H1 (cell line): ENCODE data around the gene EIF2B2. TPM values are rescaled to one million over a fixed set of nuclear protein-coding genes. Genes with fewer than 3 reads are reported as not detected.

Experiments used
- BCL11A ChIP-seq, 2 experiments: IDR thresholded peaks; one replicate each; pipeline ENCODE4 v1.6.1; 2011; ENCODE audit warnings: low read depth in 2 of 2, low read length in 2 of 2, mild to moderate bottlenecking in 2 of 2
- CBX5 ChIP-seq: fragments of 300-800, 300-1000 bp; sonication (generic); IDR thresholded peaks from 2 replicates; pipeline ENCODE4 v1.7.1; 2016; ENCODE audit warnings: antibody characterized with exemption, low read length, low read depth
- EGR1 ChIP-seq: IDR thresholded peaks from 2 replicates; pipeline ENCODE4 v1.6.1; 2011; ENCODE audit warnings: low read depth, low read length, borderline replicate concordance
- KDM4A ChIP-seq: IDR thresholded peaks from one replicate; pipeline ENCODE4 v1.7.1; 2012; ENCODE audit warnings: low read depth, mild to moderate bottlenecking, moderate library complexity, low read length, inconsistent platforms; ENCODE audit not compliant: severe bottlenecking
- RXRA ChIP-seq: IDR thresholded peaks from 2 replicates; pipeline ENCODE4 v1.6.1; 2011; ENCODE audit warnings: low read depth, mild to moderate bottlenecking, low read length, moderate library complexity; ENCODE audit not compliant: insufficient read depth
- TEAD4 ChIP-seq: IDR thresholded peaks from 2 replicates; pipeline ENCODE4 v1.6.1; 2012; ENCODE audit warnings: low read depth, low read length, inconsistent platforms, mixed read lengths
- polyA plus RNA-seq, 7 experiments: library from polyadenylated mRNA; depleted of rRNA in 3 of 7; stranded (reverse) in 5 of 7; unstranded in 2 of 7; fragments of >200 nt in 5 of 7; fragments of 200-250 nt in 2 of 7; gene quantifications; 1 replicate in 5 of 7; 2 replicates in 1 of 7; 4 replicates in 1 of 7; pipeline versions ENCODE4 v1.2.1 to v1.2.3, GENCODE V29; 2011 to 2013; ENCODE audit warnings: missing spikeins in 2 of 7, mixed read lengths in 2 of 7
- total RNA-seq: library from RNA; stranded (reverse); fragmentation: NEBNext Ultra II Directional; extraction: Animal tissue kit (Norgen Biotek cat#: 25700); gene quantifications from 2 replicates; pipeline ENCODE4 v1.2.1, GENCODE V29; 2021
- TF ChIP-seq, protein P1 (sequence below): fragments of 300-600 bp; sonication (generic); IDR thresholded peaks from 2 replicates; pipeline ENCODE4 v1.7.1; 2012; ENCODE audit warnings: low read length, moderate library complexity, mild to moderate bottlenecking, inconsistent platforms; ENCODE audit not compliant: insufficient replicate concordance
- TF ChIP-seq, protein P2 (sequence below), 3 experiments: IDR thresholded peaks; 1 replicate in 2 of 3; 2 replicates in 1 of 3; pipeline versions ENCODE4 v1.5.1 to v1.6.1; 2011; ENCODE audit warnings: low read length in 3 of 3, mild to moderate bottlenecking in 3 of 3, inconsistent platforms in 2 of 3, low read depth in 1 of 3, moderate library complexity in 1 of 3; ENCODE audit not compliant: insufficient read depth in 1 of 3; ENCODE audit errors: control extremely low read depth in 1 of 3

The EIF2B2 gene
- total and polyA plus RNA-seq, 2 of the 8 experiments (the other 6 are each of a cell fraction or from before 2014, with no cell fraction given): 42.6 to 79.9 TPM

DNA sequence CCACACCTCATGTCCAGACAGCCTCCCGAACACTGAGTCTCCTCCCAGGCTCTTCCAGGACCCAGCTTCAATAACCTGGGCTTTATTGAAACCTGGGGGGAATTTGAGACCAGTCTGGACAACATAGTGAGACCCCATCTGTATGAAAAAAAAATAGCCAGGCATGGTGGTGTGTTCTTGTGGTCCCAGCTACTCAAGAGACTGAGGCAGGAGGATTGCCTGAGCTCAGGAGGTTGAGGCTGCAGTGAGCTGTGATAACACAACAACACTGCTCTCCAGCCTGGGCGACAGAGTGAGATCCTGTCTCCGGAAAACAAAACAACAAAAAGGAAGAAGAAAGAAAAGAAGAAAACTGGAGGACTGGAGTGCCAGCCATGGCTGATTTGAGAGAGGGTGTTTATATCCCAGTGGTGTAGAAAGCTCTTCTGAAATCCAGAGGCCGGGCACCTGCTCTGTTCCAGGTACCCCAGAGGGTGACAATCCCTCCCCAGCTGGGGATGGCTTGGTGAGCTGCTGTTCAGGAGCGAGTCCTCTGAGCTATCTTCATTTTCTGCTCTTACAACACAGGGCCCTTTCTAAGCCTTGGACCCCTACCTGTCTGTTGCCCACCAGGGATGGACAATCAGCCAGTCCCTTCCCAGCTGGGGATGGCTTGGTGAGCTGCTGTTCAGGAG lies 41.3 kb upstream of the EIF2B2 start (continued):
- TF ChIP-seq, protein P1, sequence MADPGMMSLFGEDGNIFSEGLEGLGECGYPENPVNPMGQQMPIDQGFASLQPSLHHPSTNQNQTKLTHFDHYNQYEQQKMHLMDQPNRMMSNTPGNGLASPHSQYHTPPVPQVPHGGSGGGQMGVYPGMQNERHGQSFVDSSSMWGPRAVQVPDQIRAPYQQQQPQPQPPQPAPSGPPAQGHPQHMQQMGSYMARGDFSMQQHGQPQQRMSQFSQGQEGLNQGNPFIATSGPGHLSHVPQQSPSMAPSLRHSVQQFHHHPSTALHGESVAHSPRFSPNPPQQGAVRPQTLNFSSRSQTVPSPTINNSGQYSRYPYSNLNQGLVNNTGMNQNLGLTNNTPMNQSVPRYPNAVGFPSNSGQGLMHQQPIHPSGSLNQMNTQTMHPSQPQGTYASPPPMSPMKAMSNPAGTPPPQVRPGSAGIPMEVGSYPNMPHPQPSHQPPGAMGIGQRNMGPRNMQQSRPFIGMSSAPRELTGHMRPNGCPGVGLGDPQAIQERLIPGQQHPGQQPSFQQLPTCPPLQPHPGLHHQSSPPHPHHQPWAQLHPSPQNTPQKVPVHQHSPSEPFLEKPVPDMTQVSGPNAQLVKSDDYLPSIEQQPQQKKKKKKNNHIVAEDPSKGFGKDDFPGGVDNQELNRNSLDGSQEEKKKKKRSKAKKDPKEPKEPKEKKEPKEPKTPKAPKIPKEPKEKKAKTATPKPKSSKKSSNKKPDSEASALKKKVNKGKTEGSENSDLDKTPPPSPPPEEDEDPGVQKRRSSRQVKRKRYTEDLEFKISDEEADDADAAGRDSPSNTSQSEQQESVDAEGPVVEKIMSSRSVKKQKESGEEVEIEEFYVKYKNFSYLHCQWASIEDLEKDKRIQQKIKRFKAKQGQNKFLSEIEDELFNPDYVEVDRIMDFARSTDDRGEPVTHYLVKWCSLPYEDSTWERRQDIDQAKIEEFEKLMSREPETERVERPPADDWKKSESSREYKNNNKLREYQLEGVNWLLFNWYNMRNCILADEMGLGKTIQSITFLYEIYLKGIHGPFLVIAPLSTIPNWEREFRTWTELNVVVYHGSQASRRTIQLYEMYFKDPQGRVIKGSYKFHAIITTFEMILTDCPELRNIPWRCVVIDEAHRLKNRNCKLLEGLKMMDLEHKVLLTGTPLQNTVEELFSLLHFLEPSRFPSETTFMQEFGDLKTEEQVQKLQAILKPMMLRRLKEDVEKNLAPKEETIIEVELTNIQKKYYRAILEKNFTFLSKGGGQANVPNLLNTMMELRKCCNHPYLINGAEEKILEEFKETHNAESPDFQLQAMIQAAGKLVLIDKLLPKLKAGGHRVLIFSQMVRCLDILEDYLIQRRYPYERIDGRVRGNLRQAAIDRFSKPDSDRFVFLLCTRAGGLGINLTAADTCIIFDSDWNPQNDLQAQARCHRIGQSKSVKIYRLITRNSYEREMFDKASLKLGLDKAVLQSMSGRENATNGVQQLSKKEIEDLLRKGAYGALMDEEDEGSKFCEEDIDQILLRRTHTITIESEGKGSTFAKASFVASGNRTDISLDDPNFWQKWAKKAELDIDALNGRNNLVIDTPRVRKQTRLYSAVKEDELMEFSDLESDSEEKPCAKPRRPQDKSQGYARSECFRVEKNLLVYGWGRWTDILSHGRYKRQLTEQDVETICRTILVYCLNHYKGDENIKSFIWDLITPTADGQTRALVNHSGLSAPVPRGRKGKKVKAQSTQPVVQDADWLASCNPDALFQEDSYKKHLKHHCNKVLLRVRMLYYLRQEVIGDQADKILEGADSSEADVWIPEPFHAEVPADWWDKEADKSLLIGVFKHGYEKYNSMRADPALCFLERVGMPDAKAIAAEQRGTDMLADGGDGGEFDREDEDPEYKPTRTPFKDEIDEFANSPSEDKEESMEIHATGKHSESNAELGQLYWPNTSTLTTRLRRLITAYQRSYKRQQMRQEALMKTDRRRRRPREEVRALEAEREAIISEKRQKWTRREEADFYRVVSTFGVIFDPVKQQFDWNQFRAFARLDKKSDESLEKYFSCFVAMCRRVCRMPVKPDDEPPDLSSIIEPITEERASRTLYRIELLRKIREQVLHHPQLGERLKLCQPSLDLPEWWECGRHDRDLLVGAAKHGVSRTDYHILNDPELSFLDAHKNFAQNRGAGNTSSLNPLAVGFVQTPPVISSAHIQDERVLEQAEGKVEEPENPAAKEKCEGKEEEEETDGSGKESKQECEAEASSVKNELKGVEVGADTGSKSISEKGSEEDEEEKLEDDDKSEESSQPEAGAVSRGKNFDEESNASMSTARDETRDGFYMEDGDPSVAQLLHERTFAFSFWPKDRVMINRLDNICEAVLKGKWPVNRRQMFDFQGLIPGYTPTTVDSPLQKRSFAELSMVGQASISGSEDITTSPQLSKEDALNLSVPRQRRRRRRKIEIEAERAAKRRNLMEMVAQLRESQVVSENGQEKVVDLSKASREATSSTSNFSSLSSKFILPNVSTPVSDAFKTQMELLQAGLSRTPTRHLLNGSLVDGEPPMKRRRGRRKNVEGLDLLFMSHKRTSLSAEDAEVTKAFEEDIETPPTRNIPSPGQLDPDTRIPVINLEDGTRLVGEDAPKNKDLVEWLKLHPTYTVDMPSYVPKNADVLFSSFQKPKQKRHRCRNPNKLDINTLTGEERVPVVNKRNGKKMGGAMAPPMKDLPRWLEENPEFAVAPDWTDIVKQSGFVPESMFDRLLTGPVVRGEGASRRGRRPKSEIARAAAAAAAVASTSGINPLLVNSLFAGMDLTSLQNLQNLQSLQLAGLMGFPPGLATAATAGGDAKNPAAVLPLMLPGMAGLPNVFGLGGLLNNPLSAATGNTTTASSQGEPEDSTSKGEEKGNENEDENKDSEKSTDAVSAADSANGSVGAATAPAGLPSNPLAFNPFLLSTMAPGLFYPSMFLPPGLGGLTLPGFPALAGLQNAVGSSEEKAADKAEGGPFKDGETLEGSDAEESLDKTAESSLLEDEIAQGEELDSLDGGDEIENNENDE: no peak
- TF ChIP-seq KDM4A (no peak), BCL11A (IDR thresholded peaks at IDR 0.05; ENCODE audit: low read depth in 2 of 2, low read length in 2 of 2) (no peak), CBX5 (no peak), TEAD4 (no peak), EGR1 (no peak), RXRA (no peak)
- TF ChIP-seq, protein P2, sequence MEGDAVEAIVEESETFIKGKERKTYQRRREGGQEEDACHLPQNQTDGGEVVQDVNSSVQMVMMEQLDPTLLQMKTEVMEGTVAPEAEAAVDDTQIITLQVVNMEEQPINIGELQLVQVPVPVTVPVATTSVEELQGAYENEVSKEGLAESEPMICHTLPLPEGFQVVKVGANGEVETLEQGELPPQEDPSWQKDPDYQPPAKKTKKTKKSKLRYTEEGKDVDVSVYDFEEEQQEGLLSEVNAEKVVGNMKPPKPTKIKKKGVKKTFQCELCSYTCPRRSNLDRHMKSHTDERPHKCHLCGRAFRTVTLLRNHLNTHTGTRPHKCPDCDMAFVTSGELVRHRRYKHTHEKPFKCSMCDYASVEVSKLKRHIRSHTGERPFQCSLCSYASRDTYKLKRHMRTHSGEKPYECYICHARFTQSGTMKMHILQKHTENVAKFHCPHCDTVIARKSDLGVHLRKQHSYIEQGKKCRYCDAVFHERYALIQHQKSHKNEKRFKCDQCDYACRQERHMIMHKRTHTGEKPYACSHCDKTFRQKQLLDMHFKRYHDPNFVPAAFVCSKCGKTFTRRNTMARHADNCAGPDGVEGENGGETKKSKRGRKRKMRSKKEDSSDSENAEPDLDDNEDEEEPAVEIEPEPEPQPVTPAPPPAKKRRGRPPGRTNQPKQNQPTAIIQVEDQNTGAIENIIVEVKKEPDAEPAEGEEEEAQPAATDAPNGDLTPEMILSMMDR (IDR thresholded peaks at IDR 0.05; ENCODE audit: control extremely low read depth in 1 of 3, insufficient read depth in 1 of 3, low read depth in 1 of 3, low read length in 3 of 3): no peak
